ENCODE results near the gene APOL6. TPM values are rescaled to one million over a fixed set of nuclear protein-coding genes. Genes with fewer than 3 reads are reported as not detected.

APOL6 gene
- total and polyA plus RNA-seq, 2 of the 13 experiments (the other 11 are each of a cell fraction or from before 2014, with no cell fraction given), result 5.2 to 7.5 TPM

DNA sequence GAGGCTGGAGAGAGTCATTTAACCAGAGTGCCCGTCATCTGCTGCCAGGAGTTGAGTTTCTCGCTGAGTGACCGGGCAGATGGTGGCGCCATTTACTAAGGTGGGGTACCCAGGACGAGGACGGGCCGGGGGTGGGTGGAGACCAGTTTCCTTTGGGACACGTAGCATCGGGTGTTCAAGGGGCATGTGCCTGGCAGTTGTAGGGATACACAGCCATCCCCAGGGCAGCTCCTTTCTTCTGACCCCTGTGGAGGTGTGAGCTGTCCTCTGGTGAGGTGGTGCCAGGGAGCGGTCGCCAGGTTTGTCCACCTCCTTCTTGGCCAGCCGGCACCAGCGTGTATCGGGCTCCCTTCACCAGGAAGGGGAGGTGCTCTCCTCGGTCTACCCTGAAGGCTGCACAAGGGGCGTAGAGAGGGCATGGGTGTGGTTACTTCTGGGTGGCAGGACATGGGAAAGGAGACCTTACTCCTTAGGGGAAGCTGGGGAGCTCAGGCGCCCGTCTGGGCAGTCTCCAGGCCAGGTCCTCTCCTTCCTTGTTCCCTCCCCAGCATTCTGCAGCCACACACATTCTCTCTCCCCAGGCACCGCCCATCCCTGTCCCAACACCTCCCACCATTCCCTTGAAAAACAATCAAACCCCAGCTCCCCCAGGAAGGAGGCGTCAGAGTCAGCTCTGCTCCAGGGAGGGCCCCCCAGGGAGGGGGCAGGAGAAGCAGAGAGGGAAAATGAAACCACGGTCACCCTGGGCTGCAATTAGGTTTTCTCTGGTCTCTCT lies 20.8 kb upstream of the APOL6 start (continued):
- TF ChIP-seq RAD21 (CRISPR knock-in tag; IDR thresholded peaks at IDR 0.05), result peak; percentile 74
- TF ChIP-seq KLF13 (CRISPR knock-in tag; IDR thresholded peaks at IDR 0.05), result no peak
- TF ChIP-seq, protein P1, sequence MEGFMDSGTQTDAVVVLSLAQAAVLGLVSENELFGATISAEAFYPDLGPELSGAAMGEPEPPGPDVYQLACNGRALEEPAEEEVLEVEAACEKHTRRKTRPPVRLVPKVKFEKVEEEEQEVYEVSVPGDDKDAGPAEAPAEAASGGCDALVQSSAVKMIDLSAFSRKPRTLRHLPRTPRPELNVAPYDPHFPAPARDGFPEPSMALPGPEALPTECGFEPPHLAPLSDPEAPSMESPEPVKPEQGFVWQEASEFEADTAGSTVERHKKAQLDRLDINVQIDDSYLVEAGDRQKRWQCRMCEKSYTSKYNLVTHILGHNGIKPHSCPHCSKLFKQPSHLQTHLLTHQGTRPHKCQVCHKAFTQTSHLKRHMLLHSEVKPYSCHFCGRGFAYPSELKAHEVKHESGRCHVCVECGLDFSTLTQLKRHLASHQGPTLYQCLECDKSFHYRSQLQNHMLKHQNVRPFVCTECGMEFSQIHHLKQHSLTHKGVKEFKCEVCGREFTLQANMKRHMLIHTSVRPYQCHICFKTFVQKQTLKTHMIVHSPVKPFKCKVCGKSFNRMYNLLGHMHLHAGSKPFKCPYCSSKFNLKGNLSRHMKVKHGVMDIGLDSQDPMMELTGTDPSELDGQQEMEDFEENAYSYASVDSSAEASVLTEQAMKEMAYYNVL (CRISPR knock-in tag; IDR thresholded peaks at IDR 0.05; ENCODE audit: borderline replicate concordance), result no peak
- no peak for TF ChIP-seq CREB1 (IDR thresholded peaks at IDR 0.05)
- no peak for TF ChIP-seq CREB1 (CRISPR knock-in tag; IDR thresholded peaks at IDR 0.05)
- no peak for TF ChIP-seq AGO1 (IDR thresholded peaks at IDR 0.05; ENCODE audit: low read depth, low read length, poor library complexity, severe bottlenecking)
- TF ChIP-seq, protein P2, sequence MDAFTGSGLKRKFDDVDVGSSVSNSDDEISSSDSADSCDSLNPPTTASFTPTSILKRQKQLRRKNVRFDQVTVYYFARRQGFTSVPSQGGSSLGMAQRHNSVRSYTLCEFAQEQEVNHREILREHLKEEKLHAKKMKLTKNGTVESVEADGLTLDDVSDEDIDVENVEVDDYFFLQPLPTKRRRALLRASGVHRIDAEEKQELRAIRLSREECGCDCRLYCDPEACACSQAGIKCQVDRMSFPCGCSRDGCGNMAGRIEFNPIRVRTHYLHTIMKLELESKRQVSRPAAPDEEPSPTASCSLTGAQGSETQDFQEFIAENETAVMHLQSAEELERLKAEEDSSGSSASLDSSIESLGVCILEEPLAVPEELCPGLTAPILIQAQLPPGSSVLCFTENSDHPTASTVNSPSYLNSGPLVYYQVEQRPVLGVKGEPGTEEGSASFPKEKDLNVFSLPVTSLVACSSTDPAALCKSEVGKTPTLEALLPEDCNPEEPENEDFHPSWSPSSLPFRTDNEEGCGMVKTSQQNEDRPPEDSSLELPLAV (CRISPR knock-in tag; conservative IDR thresholded peaks at IDR 0.05; ENCODE audit: low read depth), result no peak
- TF ChIP-seq SIN3B (IDR thresholded peaks at IDR 0.05; ENCODE audit: low read length), result no peak
- no peak for TF ChIP-seq THAP11 (CRISPR knock-in tag; IDR thresholded peaks at IDR 0.05)
- no peak for TF ChIP-seq SOX13 (IDR thresholded peaks at IDR 0.05)
- 0 out of 4 replicates have a peak, but pooled peaks of 1 of the 2 experiments have one; percentile 8 for TF ChIP-seq SOX13 (CRISPR knock-in tag; conservative IDR thresholded peaks at IDR 0.05 in 1 of 2, IDR thresholded peaks at IDR 0.05 in 1 of 2)
- TF ChIP-seq, protein P3, sequence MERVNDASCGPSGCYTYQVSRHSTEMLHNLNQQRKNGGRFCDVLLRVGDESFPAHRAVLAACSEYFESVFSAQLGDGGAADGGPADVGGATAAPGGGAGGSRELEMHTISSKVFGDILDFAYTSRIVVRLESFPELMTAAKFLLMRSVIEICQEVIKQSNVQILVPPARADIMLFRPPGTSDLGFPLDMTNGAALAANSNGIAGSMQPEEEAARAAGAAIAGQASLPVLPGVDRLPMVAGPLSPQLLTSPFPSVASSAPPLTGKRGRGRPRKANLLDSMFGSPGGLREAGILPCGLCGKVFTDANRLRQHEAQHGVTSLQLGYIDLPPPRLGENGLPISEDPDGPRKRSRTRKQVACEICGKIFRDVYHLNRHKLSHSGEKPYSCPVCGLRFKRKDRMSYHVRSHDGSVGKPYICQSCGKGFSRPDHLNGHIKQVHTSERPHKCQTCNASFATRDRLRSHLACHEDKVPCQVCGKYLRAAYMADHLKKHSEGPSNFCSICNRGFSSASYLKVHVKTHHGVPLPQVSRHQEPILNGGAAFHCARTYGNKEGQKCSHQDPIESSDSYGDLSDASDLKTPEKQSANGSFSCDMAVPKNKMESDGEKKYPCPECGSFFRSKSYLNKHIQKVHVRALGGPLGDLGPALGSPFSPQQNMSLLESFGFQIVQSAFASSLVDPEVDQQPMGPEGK (CRISPR knock-in tag; IDR thresholded peaks at IDR 0.05), result peak; percentile 98
- TF ChIP-seq ZBTB7A (CRISPR knock-in tag; IDR thresholded peaks at IDR 0.05), result 0 out of 2 replicates have a peak, but pooled peaks have one; percentile 40
- TF ChIP-seq, protein P4, sequence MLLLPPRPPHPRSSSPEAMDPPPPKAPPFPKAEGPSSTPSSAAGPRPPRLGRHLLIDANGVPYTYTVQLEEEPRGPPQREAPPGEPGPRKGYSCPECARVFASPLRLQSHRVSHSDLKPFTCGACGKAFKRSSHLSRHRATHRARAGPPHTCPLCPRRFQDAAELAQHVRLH (CRISPR knock-in tag; IDR thresholded peaks at IDR 0.05; ENCODE audit: borderline replicate concordance, low read depth), result 0 out of 2 replicates have a peak, but pooled peaks have one; percentile 42
- no peak for TF ChIP-seq BHLHE40 (IDR thresholded peaks at IDR 0.05; ENCODE audit: low read length)
- peak; percentile 68; the same call in 1 of the 2 replicates for TF ChIP-seq NRL (CRISPR knock-in tag; IDR thresholded peaks at IDR 0.05; ENCODE audit: borderline replicate concordance)
- peak; percentile 59; the same call in 1 of the 2 replicates for TF ChIP-seq FOXC1 (CRISPR knock-in tag; IDR thresholded peaks at IDR 0.05; ENCODE audit: borderline replicate concordance)
- no peak for TF ChIP-seq ZMAT3 (CRISPR knock-in tag; conservative IDR thresholded peaks at IDR 0.05)
- TF ChIP-seq POLR2A (IDR thresholded peaks at IDR 0.05; ENCODE audit: insufficient read depth in 1 of 2, low read depth in 2 of 2, low read length in 2 of 2), result peak in 1 of 2 experiments; percentile 47; a peak in 1 of 4 replicates
- TF ChIP-seq NBN (conservative IDR thresholded peaks at IDR 0.05), result no peak
- TF ChIP-seq ZNF451 (CRISPR knock-in tag; IDR thresholded peaks at IDR 0.05), result peak; percentile 45; the same call in 1 of the 2 replicates
